D721Med (cell line): ENCODE measurements around the gene ADCY5.

ENCODE experiments used
- DNase-seq: peaks from one replicate; pipeline ENCODE4 v3.0.0; 2011; ENCODE audit warnings: low spot score; ENCODE audit not compliant: insufficient read length
- FAIRE-seq: peaks from 2 replicates; lab custom pipeline; 2011; peaks lifted over from hg19 to GRCh38; lab: Jason Lieb, UNC
- TF ChIP-seq, protein P1 (sequence below): IDR thresholded peaks from 2 replicates; pipeline ENCODE4 v1.5.1; 2012; ENCODE audit warnings: mild to moderate bottlenecking, control low read depth; ENCODE audit not compliant: insufficient read depth; ENCODE audit errors: missing control alignments

Gene ADCY5

DNA sequence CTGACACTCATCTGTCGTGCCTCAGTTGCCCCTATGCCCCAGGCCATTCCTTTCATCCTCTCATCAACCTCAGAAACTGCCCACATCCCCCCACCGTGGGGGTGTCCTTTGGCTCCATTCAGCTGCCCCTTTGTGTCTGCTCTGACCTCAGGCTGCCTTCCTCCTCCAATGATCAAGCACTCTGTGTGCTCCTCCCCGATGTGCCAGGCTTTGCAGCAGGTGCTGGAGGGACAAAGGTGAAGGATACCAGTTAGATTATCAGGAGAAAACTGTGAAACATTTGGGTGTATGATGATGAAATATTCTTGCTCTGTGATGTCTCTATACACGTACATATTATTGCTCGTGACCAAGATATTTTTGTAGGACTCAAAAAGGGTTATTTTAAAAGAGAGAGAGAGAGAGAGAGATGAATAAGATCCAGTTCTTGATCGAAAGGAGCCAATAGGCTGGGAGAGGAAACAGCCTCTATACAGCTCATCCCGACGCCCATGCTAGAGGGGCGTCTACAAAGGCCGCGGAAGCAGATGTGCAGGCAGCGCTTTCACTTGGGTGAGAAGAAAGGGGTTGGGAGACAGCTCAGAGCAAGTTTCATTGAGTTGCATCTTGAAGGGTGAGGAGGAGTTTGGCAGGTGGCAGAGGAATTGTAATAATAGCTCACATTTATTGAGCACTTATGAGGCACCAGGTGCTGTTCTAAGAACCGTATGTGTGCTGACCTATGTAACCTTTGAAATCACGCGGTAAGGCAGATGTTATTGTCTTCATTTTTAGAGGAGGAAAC, 28.3 kb upstream of the ADCY5 start:
- TF ChIP-seq, protein P1, sequence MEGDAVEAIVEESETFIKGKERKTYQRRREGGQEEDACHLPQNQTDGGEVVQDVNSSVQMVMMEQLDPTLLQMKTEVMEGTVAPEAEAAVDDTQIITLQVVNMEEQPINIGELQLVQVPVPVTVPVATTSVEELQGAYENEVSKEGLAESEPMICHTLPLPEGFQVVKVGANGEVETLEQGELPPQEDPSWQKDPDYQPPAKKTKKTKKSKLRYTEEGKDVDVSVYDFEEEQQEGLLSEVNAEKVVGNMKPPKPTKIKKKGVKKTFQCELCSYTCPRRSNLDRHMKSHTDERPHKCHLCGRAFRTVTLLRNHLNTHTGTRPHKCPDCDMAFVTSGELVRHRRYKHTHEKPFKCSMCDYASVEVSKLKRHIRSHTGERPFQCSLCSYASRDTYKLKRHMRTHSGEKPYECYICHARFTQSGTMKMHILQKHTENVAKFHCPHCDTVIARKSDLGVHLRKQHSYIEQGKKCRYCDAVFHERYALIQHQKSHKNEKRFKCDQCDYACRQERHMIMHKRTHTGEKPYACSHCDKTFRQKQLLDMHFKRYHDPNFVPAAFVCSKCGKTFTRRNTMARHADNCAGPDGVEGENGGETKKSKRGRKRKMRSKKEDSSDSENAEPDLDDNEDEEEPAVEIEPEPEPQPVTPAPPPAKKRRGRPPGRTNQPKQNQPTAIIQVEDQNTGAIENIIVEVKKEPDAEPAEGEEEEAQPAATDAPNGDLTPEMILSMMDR, result no peak
- DNase-seq (no peak), FAIRE-seq (no peak)

DNA sequence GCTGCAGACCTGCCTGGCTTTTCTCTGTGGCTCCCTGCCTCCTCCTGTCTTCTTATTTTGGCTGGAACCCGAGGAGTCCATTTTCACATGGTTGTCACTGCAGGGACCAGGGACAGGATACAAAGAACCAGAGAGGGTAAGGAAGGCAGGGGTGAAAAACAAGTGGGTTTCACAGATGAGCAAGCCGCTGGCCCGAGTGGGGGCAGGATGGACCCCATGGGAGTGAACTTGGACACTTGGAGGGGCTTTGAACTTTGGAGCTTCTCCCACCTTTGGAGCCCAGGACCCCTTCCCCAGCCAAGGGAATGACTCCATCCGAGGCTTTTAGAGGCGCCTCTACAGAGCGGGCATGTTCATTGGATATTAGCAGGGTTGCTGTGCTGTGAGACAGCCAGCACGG, 26.9 kb upstream of the ADCY5 start:
- TF ChIP-seq, protein P1, result no peak
- DNase-seq, result no peak
- FAIRE-seq, result no peak

DNA sequence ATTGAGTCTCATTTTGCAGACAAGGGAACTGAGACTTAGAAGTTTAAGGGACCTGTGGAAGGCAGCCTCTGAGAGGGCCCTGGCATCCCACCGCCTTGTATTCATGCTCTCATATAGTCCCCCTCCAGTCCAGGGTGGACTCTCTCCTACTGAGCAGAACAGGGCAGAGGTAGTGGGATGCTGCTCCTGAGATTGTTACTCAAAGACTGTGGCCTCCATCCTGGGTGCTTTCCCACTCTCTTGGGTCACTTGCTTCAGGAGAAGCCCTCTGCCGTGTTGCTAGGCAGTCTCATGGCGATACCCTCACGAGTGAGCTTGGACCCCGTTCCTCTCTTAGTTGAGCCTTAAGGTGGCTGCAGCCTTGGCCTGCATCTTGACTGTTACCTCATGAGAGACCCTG, 22.2 kb upstream of the ADCY5 start:
- FAIRE-seq (no peak), DNase-seq (no peak)
- TF ChIP-seq, protein P1, result no peak

DNA sequence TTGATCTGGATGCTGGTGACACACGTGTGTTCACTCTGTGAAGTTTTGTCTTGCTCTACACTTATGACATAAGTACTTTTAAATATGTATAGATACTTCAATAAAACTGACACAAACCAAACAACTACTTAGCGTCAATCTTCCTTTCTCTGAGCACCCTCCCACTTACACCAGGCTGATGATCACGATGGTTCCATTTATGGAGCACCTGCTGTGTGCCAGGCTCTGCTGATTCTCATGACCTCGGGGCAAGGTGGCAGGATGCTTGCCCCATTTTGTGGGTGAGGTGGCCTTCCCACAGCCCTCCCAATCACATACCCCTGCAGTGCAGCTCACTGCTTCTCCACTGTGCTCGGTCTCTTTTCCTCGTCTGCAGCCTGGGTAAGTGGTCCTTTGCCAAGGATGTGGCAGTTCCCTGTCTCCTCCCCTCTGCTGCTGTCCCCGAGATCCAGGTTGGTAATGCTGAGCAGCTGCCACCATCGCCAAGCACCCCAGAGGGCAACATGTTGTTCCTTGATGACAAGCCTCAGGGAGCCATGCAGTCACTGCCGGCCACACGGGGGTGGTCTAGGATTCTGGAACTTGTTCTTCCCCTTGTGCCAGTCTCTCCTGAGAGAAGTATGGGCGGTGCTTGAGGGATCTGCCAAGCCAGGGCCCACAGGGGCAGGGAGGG, 20.6 kb upstream of the ADCY5 start:
- DNase-seq, result no peak
- FAIRE-seq, result no peak
- TF ChIP-seq, protein P1, result no peak

DNA sequence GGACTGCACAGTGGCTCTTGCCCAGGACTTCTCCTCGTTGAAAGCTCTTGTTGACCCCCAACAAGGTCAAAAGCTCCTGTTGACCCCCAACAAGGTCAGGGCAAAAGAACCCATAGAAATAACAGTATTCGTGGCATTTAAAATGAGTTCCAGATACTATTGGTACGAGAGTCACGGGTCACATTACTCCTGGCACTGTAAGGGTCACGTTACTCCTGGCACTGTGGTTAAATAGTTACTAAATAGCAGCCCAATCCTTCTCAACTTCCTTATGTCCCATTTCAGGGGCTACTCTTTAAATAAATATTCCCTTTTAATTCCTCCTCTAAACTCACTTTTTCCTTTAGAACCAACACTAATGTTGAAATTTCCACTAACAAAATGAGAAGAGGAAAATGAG, 18.2 kb upstream of the ADCY5 start:
- FAIRE-seq, result no peak
- DNase-seq, result no peak
- TF ChIP-seq, protein P1, result no peak

DNA sequence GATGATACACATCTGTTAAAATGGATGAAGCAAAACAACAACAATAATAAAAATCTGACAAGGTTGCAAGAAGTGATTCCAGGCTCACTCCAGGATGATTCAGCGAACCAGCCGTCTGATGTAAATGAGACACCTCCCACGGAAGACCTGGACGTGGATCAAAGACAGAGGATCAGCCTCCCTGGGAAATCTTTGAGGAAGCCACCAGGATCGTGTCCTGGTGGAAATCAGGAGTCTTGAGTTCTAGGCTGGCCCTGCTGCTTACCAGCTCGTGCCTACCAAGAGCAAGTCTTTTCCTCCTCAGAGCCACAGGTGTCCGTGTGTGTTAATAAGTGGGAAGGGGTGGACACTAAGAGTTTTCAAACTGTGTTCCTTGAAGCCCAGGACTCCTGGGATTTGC, 15.3 kb upstream of the ADCY5 start:
- TF ChIP-seq, protein P1, result no peak
- FAIRE-seq (no peak), DNase-seq (no peak)

DNA sequence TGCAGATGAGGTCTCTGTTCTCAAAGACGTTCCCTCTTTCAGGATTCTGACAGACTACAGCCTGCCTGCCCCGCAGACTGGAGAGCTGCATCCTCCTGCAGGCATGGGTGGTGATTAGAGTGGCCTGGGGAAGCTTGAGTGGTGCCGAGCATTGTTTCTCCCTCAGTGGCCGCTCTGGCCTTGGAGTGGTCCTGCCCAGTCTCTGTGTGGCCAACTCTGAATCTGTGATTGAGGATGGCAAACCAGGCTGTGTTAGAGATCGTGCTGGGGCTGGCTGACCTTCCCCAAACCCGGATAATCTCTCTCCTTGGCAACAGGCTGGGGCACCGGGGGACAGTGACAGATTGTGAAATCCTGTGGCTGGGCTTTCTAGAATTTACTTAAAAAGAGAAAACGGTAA, 11.0 kb upstream of the ADCY5 start:
- DNase-seq (no peak), FAIRE-seq (no peak)
- TF ChIP-seq, protein P1, result no peak
